Adrenal gland (tissue), 5 donors: ENCODE data around the gene C1QTNF1.

ENCODE experiments used
- POLR2A ChIP-seq, 2 donors: fragments of 450-650 bp; IDR thresholded peaks; one replicate each; pipeline ENCODE4 v1.6.1; 2017; ENCODE audit warnings: antibody characterized with exemption in 2 of 2, mild to moderate bottlenecking in 2 of 2, moderate library complexity in 1 of 2
- TF ChIP-seq, protein P1 (sequence below), 6 experiments: fragments of 450-650 bp in 4 of 6; fragments of 200-600 bp in 2 of 6; sonication (generic) in 1 of 6; IDR thresholded peaks; 1 replicate in 5 of 6; 2 replicates in 1 of 6; pipeline versions ENCODE4 v1.5.1 to v1.8.0; 2016 to 2021; ENCODE audit warnings: antibody characterized with exemption in 6 of 6, mild to moderate bottlenecking in 2 of 6, moderate library complexity in 1 of 6
- donor health status: DM: no; HTN: no; CAD: no.

DNA sequence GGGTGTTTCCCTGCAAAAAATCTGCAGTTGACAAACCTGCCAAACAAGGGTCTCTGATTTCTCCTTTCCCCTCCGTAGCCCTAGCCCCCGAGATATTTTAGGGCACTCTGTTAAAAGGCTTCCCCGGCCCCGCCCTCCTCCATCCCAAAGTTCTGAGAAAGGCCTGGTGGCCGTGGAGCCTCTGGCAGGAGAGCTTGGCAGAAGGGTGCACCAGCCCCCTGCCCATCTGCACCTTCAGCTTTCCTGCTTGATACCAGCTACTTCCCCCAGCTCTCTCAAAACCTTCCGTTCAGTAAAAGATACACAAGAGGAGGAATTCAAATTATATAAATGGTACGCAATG, 13.7 kb upstream of the C1QTNF1 start:
- no peak for TF ChIP-seq POLR2A (IDR thresholded peaks at IDR 0.05)
- TF ChIP-seq, protein P1, sequence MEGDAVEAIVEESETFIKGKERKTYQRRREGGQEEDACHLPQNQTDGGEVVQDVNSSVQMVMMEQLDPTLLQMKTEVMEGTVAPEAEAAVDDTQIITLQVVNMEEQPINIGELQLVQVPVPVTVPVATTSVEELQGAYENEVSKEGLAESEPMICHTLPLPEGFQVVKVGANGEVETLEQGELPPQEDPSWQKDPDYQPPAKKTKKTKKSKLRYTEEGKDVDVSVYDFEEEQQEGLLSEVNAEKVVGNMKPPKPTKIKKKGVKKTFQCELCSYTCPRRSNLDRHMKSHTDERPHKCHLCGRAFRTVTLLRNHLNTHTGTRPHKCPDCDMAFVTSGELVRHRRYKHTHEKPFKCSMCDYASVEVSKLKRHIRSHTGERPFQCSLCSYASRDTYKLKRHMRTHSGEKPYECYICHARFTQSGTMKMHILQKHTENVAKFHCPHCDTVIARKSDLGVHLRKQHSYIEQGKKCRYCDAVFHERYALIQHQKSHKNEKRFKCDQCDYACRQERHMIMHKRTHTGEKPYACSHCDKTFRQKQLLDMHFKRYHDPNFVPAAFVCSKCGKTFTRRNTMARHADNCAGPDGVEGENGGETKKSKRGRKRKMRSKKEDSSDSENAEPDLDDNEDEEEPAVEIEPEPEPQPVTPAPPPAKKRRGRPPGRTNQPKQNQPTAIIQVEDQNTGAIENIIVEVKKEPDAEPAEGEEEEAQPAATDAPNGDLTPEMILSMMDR (IDR thresholded peaks at IDR 0.05): no peak
